Upper lobe of left lung (tissue), 6 donors: ENCODE data around the gene OR52N4. TPM values are rescaled to one million over a fixed set of nuclear protein-coding genes. Genes with fewer than 3 reads are reported as not detected.

Source experiments
- ATAC-seq, 2 donors: fragments of 200-7000 bp; cut with Tn5 transposase; one replicate each; pipeline ENCODE4 v1.9.1; 2022; ENCODE audit warnings: mild to moderate bottlenecking in 2 of 2, moderate library complexity in 2 of 2; ENCODE audit not compliant: low FRiP score in 2 of 2
- DNase-seq, 2 donors: peaks; one replicate each; pipeline ENCODE4 v3.0.0-alpha.2; 2019 to 2020
- H3K27ac ChIP-seq, 4 donors: fragments of 200-600 bp; sonication (generic); one replicate each; pipeline ENCODE4 v1.5.1; 2016 to 2019
- H3K27me3 ChIP-seq, 4 donors: fragments of 200-600 bp; sonication (generic); one replicate each; pipeline ENCODE4 v1.5.1; 2017 to 2019
- H3K36me3 ChIP-seq, 4 donors: fragments of 200-600 bp; sonication (generic); one replicate each; pipeline ENCODE4 v1.5.1; 2016 to 2019
- H3K4me1 ChIP-seq, 4 donors: fragments of 200-600 bp; sonication (generic); one replicate each; pipeline ENCODE4 v1.5.1; 2018 to 2019
- H3K4me3 ChIP-seq, 4 donors: fragments of 200-600 bp; sonication (generic); one replicate each; pipeline ENCODE4 v1.5.1; 2017 to 2019; ENCODE audit warnings: mild to moderate bottlenecking in 2 of 4, moderate library complexity in 1 of 4
- H3K9me3 ChIP-seq, 4 donors: fragments of 200-600 bp; sonication (generic); one replicate each; pipeline ENCODE4 v1.5.1; 2018 to 2019
- EP300 ChIP-seq, 4 donors: sonication (generic); formaldehyde crosslinking; IDR thresholded peaks; one replicate each; pipeline ENCODE4 v1.5.1; 2017; ENCODE audit warnings: antibody characterized with exemption in 4 of 4, control low read depth in 2 of 4
- POLR2A ChIP-seq, 4 donors: fragments of 450-650 bp; IDR thresholded peaks; one replicate each; pipeline ENCODE4 v1.5.1; 2016 to 2017; ENCODE audit warnings: antibody characterized with exemption in 4 of 4, mild to moderate bottlenecking in 2 of 4
- POLR2AphosphoS5 ChIP-seq, 2 donors: sonication (generic); formaldehyde crosslinking; IDR thresholded peaks; one replicate each; pipeline ENCODE4 v1.5.1; 2017; ENCODE audit warnings: antibody characterized with exemption in 2 of 2
- WGBS, 2 donors: methylation state at CpG; one replicate each; pipeline ENCODE4 v1.1.5; 2017 to 2018; 5-methylcytosine and 5-hydroxymethylcytosine counted together
- total RNA-seq, 6 donors: library from RNA; depleted of rRNA in 4 of 6; stranded (reverse); fragments of >200 nt in 4 of 6; gene quantifications; one replicate each; pipeline versions ENCODE4 v1.1.0 to v1.2.1, GENCODE V29; 2016 to 2021
- TF ChIP-seq, protein P1 (sequence below), 6 experiments: fragments of 450-650 bp in 4 of 6; fragments of 200-600 bp in 2 of 6; sonication (generic) in 2 of 6; IDR thresholded peaks; one replicate each; pipeline ENCODE4 v1.5.1; 2016 to 2019; ENCODE audit warnings: antibody characterized with exemption in 6 of 6
- donor health status: DM: no; HTN: no; CAD: no; lungs with moderate emphysema.
- donor health status: DM: no; HTN: yes; CAD: no; lungs with severe emphysema.

OR52N4 gene
- total RNA-seq, 6 donors from 2014 or later: 0.20 to 1.9 (median 0.72) TPM; not detected in 2

DNA sequence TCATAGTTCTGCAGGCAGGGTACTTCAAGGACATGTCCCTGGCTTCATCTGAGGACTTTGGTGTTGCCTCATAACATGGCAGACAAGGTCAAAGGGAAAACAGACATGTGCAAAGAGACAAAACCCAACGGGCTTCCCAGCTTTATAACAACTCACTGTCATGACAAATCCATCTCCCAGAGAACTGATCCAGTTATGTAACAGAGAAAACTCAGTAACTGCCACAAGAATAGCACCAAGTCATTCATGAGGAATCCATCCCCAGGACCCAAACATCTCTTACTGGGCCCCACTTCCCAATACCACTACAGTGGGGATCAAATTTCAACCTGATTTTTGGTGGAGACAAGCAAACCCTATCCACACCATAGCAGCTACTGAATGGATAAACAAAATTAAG lies 13.0 kb downstream of the OR52N4 start:
- no peak overlapping the region for H3K27ac ChIP-seq
- DNase-seq: no peak
- no peaks in the 10 kb centered on the region for H3K27me3 ChIP-seq
- H3K4me3 ChIP-seq: no peak overlapping the region
- ATAC-seq: no peak
- no peaks in the 10 kb centered on the region for H3K4me1 ChIP-seq
- H3K9me3 ChIP-seq: no peaks in the 10 kb centered on the region
- H3K36me3 ChIP-seq: no peaks in the 10 kb centered on the region
- WGBS, 2 donors: 75 to 83% methylated on average over 1 of the region's 1 CpG
- TF ChIP-seq EP300 (IDR thresholded peaks at IDR 0.05) (no peak), POLR2A (IDR thresholded peaks at IDR 0.05) (no peak), POLR2AphosphoS5 (IDR thresholded peaks at IDR 0.05) (no peak)
- TF ChIP-seq, protein P1, sequence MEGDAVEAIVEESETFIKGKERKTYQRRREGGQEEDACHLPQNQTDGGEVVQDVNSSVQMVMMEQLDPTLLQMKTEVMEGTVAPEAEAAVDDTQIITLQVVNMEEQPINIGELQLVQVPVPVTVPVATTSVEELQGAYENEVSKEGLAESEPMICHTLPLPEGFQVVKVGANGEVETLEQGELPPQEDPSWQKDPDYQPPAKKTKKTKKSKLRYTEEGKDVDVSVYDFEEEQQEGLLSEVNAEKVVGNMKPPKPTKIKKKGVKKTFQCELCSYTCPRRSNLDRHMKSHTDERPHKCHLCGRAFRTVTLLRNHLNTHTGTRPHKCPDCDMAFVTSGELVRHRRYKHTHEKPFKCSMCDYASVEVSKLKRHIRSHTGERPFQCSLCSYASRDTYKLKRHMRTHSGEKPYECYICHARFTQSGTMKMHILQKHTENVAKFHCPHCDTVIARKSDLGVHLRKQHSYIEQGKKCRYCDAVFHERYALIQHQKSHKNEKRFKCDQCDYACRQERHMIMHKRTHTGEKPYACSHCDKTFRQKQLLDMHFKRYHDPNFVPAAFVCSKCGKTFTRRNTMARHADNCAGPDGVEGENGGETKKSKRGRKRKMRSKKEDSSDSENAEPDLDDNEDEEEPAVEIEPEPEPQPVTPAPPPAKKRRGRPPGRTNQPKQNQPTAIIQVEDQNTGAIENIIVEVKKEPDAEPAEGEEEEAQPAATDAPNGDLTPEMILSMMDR (IDR thresholded peaks at IDR 0.05): no peak

DNA sequence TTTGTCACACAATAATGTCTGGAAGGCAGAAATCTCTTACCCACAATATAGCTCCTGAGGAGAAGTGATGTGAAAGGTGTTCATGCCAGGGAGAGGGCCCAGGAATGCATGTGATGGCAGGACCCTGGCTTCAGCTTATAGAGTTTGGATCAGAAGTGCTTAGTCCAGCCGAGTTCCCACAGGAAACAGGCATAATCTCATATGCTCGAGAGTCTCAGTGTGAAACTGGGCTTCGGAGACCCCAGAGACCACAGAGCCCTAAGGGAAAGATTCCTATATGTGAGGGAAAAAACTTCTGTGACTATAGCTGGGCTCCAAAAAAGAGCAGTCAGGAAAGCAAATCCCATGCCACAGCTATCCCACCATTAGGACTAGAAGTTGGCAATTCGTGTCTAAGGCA lies 29.2 kb downstream of the OR52N4 start, which contains the start of gene OR52N5:
TSS of gene OR52N5 (minus strand) at position 101 of the 400 bp plus-strand sequence. CDS start 4,721 bp downstream, outside the sequence.
- TF ChIP-seq, protein P1 (IDR thresholded peaks at IDR 0.05): no peak
- TF ChIP-seq POLR2AphosphoS5 (IDR thresholded peaks at IDR 0.05) (no peak), EP300 (IDR thresholded peaks at IDR 0.05) (no peak), POLR2A (IDR thresholded peaks at IDR 0.05) (no peak)
- Histone ChIP-seq H3K36me3 (no peaks in the 10 kb centered on the region), H3K27me3 (no peaks in the 10 kb centered on the region), H3K4me3 (no peak within 1 kb of the TSS), H3K4me1 (no peaks in the 10 kb centered on the region), H3K9me3 (no peaks in the 10 kb centered on the region), H3K27ac (no peak within 1 kb of the TSS)
- no peak for ATAC-seq
- no peak for DNase-seq
- WGBS, 2 donors: 45 to 47% methylated on average over 2 to 4 of the region's 4 CpGs

DNA sequence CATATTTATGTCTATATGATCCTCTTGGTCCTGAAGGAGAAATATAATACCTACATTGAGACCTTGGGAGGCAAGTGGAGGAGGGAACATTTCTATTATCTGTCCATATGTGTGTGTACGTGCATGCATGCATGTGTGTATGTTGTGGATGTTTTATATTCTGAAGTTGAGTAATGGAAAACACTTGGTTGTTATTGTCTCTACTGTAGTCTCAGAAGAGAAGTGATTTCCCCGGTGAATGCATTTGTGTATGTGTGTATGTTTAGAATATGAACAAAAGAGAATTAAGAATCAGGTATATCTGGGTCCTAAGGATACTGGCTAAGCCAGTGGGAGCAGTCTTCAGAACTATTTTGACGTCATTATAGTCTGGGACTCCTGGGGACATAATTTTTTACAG lies 37.1 kb downstream of the OR52N4 start, which contains the start of gene OR52N1:
TSS of gene OR52N1 (minus strand) at position 101 of the 400 bp plus-strand sequence. CDS start 2,449 bp downstream, outside the sequence.
- Histone ChIP-seq H3K4me3 (no peak within 1 kb of the TSS), H3K27me3 (no peaks in the 10 kb centered on the region), H3K27ac (no peak within 1 kb of the TSS), H3K36me3 (no peaks in the 10 kb centered on the region), H3K4me1 (no peaks in the 10 kb centered on the region), H3K9me3 (no peaks in the 10 kb centered on the region)
- no peak for DNase-seq
- ATAC-seq: no peak
- 72 to 77% methylated on average over 3 of the region's 3 CpGs for WGBS, 2 donors
- TF ChIP-seq EP300 (IDR thresholded peaks at IDR 0.05) (no peak), POLR2AphosphoS5 (IDR thresholded peaks at IDR 0.05) (no peak), POLR2A (IDR thresholded peaks at IDR 0.05) (no peak)
- TF ChIP-seq, protein P1 (IDR thresholded peaks at IDR 0.05): no peak

DNA sequence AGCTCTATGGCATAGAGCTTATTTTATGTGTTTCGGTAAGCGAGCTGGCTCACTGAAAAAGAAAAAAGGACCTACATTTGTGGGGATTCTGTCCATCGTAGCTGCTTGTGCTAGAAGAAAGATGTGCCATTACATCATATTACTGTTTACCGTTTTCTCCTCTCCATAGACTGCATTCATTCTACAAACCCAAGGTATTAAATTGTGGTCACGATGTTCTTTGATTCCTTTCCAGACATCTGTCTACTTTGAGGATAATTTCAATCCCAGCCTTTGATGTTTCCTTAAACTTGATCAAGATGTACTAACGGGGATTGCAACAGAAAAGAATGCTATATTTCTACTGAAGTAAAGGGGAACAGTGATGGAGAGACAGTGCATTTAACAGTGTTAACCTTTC lies 42.5 kb downstream of the OR52N4 start:
- Histone ChIP-seq H3K9me3 (no peaks in the 10 kb centered on the region), H3K27ac (no peak overlapping the region), H3K36me3 (no peaks in the 10 kb centered on the region), H3K4me3 (no peak overlapping the region), H3K4me1 (no peaks in the 10 kb centered on the region), H3K27me3 (no peaks in the 10 kb centered on the region)
- no peak for ATAC-seq
- TF ChIP-seq POLR2A (IDR thresholded peaks at IDR 0.05): no peak
- TF ChIP-seq, protein P1 (IDR thresholded peaks at IDR 0.05): no peak
- no peak for TF ChIP-seq POLR2AphosphoS5 (IDR thresholded peaks at IDR 0.05)
- no peak for TF ChIP-seq EP300 (IDR thresholded peaks at IDR 0.05)
- no peak for DNase-seq
- 88 to 93% methylated on average over 6 of the region's 6 CpGs for WGBS, 2 donors

DNA sequence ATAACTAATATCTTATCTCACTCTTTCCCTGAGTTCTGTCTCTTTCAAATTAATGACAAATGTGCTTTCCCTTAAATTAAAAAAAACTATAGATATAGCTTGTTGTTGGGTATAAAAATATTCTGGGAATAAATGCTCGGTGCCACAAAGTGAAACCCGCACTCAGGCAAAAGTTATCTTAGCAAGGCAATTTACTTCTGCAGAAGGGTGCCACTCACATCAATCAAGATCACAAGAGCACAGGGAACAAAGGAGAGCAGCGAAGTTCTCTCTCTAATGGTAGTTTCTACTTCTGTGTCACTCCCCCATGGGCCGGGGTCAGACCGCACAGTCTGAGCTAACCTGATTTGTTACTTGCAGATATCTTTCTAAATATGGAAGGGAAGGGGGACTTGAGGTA lies 49.9 kb downstream of the OR52N4 start:
- TF ChIP-seq EP300 (IDR thresholded peaks at IDR 0.05): no peak
- no peak for TF ChIP-seq POLR2A (IDR thresholded peaks at IDR 0.05)
- no peak for TF ChIP-seq POLR2AphosphoS5 (IDR thresholded peaks at IDR 0.05)
- TF ChIP-seq, protein P1 (IDR thresholded peaks at IDR 0.05): no peak
- DNase-seq: no peak

More for the DNA sequence above, 49.9 kb downstream of the OR52N4 start:
- Histone ChIP-seq H3K27ac (no peak overlapping the region), H3K4me3 (no peak overlapping the region), H3K4me1 (peaks cover 0 to 8% (median 1%) of the 10 kb centered on the region in 4 donors), H3K27me3 (no peaks in the 10 kb centered on the region), H3K9me3 (peaks cover 0 to 4% (median 2%) of the 10 kb centered on the region in 4 donors), H3K36me3 (no peaks in the 10 kb centered on the region)
- 85 to 97% methylated on average over 5 of the region's 5 CpGs for WGBS, 2 donors
- ATAC-seq: no peak
